SU-DHL-6 (cell line): Measurements from ENCODE around the gene DMD.

Experiments
- CTCF ChIP-seq: fragments of 200-600 bp; sonication (generic); IDR thresholded peaks from one replicate; pipeline ENCODE4 v1.5.1; 2017; ENCODE audit warnings: antibody characterized with exemption, mild to moderate bottlenecking, low read length, moderate library complexity; ENCODE audit not compliant: insufficient read depth, poor library complexity, severe bottlenecking
- EZH2phosphoT487 ChIP-seq: fragments of 200-600 bp; sonication (generic), shearing (Covaris generic); conservative IDR thresholded peaks from 2 replicates; pipeline ENCODE4 v1.6.1; 2018; ENCODE audit warnings: mild to moderate bottlenecking, antibody characterized with exemption, low read length, moderate library complexity, mixed read lengths

DNA sequence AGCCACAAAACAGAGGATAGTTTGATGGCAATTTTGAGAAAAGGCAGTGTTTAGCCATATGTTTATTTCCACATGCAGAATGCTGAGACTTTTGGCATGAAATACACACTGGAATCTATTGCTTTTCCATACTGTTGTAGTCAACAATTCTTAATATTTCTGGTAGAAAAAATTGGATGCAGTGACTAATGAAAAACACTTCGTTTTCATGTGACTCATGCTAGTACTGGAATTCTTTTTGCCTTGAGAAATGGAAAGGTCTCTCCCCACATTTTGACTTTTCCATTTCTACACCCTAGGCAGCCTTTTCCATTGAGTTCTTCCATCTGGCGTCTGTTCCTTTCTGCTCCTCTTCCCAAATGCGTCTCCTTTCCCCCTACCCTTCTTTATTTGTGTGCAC, 1714.3 kb downstream of the DMD start:
- TF ChIP-seq CTCF (no peak), EZH2phosphoT487 (no peak)
